NAMALWA (cell line): ENCODE measurements around the gene PLEKHG4B.
A peak's percentile ranks its signal among the peaks of the same experiment; 100 is the strongest.
"Not testable (repeated sequence)": the region's sequence is repeated elsewhere in the genome, so short reads cannot be mapped to it uniquely, and the experiment has no call there.

Source experiments
- DNase-seq: peaks from one replicate; pipeline ENCODE4 v3.0.0-alpha.2; 2015; ENCODE audit warnings: low spot score

PLEKHG4B gene

DNA sequence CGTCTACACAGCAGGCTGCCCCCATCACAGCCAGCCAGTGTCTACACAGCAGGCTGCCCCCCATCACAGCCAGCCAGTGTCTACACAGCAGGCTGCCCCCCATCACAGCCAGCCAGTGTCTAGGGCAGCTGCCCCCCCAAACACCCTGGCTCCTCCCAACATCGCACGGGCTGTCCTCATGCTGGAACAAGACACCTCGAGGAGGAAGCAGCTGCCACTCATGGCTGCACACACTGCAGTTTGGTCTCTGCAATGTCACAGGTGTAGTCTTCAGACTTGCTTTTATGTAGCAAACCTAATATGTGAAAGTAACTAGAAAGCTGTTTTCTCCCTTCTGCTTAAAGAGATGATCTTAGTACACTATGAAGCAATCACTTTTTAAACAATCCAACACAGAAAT is 109.0 kb downstream of the PLEKHG4B start:
- peak; percentile 86 for DNase-seq

DNA sequence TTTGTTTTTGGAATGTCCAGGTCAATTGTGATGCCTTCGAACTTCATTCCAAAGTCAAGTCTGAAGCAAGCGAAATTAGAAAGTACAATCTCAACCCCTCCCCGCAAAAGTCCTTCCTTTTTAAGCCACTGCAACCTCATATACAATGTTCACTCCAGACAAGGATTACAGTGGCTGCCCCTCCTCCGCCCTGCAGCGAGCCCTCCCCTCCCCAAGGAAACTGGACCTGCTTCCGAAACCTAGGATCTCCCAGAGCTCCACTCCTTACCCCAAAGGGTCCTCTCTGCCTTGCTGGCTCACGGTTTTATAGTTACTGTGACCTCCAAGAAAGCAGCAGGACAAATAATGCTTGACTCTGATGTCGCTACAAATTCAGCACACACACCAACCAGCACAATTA is 109.7 kb downstream of the PLEKHG4B start:
- DNase-seq = no peak

DNA sequence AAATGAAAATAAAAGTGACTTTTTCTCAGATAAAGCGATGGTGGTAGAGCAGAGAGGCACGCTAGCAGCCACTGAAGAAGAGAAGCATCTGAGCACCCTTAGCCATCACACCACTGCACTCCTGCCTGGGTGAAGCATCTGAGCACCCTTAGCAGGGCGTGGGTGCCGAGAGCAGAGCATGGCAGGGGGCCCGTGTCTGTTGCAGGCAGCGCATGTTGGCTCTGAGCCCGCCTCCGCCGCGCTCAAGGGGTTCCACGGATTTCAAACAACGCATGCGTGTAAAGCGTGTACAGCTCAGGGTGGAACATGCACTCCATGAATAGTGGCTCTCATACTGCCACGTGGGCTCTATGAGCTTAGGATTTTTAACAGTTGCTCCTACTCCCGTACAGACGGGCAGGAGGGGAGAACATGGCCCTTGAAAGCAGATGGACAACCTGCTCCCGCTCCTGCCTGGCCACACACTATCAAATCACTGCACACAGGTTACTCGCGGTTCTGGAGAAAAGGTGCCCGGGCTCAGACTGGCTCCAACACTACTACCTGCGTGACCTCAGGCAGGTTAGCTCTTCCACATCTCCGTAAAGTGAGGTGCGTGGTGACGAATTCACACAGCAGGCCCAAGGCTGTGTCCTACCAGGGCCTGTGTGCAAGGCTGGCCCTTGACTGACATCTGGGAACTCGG is 111.4 kb downstream of the PLEKHG4B start:
- DNase-seq = no peak

DNA sequence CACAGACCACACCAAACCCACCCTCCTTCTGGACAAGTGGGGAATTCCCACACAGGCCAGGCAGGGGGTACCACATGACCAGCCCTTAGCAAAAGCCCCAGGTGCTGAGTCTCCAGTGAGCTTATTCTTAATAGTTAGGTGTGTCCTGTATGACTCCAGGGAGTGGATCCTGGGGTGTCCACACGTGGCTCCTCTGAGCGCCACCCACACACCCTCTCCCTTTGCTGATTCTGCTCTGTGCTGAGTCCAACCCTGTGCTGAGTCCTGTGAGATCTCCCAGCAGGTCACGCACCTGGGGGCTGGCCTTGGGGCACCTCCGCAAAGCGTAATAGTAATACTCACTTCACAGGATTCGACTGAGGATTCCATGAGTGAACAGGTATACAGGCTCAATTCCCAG is 112.0 kb downstream of the PLEKHG4B start:
- no peak for DNase-seq

DNA sequence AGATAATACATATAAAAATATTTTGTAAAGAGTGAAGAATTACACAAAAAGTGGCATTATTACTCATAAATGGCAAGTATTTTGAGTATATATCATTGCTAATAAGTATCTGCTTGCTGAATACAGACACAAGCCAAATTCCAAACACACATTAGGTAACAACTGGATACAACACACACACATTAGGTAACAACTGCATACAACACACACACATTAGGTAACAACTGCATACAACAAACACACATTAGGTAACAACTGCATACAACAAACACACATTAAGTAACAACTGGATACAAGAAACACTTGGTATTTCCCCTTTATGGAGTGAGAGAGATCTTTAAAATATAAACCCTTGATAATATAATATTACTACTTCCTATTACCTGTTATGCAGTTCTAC is 112.5 kb downstream of the PLEKHG4B start:
- no peak for DNase-seq

DNA sequence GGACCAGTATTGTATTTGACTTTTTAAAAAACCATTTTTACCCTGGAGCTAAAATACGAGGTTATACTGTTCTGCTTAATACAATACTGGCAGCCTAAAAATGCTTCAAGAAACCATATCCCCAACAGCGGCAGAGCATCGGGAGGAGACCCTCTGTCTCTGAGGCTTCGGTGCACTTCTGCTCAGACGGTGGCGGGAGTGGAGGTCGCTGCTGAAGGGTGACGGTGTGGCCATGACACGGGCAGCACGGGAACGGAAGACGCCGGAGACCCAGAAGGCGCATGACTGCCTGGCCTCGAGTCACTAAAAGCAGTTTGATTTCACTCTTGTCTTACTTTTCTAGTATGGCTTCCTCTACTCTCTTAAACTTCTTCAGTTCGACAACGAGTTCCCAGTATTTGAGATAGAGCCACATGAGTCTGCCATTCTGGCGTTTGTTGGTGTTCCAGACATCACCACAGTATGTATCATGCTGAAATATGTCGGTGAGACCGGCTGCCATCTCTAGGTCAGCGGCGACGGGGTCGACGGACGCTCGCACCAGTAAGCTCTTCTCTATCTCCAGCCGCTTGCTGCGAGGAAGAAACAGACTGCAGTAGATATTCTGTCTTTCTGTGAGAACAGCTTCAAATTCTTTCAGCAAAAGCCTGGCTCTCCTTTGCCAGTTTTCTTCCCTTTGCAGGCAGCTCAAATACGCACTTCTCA is 113.2 kb downstream of the PLEKHG4B start:
- DNase-seq = no peak

DNA sequence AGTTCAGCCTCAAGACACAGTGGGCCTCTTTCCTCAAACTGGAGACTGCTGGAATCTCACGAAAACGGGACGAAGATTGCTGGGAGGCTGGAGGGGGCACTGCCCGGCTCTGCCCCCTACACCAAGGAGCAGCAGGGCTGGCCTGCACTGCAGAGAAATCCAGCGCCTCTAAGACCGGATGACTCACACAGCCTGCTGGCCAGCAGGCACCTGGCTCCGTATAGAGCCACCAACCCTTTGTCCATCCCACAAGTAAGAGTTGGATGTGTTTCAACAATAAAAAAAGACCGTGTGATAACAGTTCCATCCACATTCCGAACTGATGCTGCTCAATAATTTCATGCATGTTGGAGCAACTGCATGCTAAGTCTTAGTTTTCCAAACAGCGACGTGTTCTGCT is 114.4 kb downstream of the PLEKHG4B start:
- DNase-seq = no peak

DNA sequence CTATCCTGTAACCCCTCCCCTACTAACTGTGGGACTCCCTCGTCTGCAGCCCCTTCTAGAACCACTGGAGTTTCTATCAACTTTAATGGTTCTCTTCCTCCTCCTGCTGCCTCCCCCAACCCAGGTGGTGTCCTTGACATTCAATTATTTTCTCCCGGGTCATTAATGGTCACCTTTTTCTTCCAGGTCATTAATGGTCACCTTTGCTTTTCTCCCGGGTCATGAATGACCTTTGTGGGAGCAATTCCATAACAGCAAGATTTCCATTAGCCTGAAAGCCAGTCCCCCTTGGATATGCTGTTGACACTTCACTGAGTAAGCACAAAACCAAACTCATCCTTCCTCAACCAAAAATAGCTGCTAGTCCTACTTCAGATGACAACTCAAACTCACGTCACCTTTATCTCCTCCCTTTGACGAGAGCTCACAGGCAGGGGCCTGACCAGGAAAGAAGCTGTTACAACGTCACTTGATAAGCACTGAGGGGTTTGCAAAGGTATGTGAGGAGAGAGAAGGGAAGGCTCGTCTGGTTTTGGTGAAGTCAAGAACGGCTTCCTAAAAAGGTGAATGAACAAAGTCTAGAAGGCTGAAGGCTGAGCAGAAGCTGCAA is 115.1 kb downstream of the PLEKHG4B start:
- no peak for DNase-seq

DNA sequence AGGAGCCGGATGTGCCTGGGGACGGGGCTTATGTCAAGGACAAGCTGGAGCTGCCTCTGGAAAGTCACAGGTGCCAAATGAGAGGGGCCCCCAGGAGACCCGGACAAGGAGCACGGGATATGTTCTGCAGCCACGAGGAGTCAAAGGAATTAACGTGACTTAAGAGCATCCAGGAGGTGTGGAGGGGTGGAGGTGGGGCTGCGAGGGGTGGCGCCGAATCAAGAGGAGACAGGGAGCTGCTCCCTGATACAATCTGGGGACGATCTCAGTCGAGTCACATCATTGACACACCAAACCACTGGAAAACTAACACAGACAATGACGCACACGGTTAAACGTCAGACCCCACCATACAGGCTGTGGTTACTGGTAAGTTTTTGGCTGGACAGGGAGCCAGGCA is 115.6 kb downstream of the PLEKHG4B start:
- no peak for DNase-seq

DNA sequence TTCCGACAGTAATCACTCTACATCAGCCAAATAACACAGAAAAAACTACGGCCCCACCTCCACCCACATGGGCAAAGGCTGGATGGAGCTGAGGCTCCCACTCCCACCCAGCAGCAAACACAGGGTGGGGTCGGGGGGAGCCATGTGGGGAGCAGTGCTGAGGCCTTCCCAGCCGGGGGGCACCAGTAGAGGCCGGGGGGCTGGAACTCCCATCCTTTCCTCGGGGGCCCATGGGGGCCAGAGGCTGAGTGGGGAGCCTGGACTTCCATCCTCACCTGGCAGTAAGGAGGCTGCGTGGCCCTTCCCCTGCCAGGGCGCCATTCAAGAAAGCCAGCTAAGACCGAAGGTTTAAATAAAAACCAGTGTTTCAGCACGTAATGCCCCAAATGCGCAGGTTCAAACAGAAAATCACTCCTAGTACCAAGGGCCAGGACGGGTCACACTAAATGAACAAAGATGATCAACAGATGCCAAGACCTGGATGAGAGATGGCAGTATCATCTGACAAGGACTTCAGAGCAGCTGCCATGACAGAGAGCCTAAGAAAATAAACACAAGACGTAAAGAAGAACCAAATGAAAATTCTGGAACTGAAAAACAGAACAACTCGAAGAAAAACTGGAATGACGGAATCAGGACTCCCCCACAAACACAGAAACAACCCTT is 116.6 kb downstream of the PLEKHG4B start:
- DNase-seq = no peak

DNA sequence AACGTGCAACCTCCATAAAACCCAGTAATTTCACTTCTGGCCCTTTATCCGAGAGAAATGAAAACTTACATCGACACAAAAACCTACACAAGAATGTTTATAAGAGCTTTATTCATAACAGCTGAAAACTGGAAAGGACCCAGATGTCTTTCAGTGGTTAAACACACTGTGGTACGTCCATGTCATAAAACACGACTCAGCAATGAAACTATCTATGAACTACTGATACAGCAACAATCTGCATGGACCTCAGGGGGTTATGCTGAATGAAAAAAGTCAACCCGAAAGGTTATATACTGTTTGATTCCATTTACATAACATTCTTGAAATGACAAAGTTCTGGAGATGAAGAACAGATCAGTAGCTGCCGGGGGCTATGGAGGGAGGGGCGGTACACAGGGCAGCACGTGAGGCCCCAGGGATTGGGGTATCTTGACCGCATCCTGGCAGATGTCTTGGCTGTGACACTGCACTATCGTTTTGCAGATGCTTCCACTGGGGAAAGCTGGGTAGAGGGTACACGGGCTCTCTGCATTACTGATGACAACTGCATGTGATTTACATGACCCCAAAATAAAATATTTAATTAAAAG is 121.9 kb downstream of the PLEKHG4B start:
- no peak for DNase-seq

DNA sequence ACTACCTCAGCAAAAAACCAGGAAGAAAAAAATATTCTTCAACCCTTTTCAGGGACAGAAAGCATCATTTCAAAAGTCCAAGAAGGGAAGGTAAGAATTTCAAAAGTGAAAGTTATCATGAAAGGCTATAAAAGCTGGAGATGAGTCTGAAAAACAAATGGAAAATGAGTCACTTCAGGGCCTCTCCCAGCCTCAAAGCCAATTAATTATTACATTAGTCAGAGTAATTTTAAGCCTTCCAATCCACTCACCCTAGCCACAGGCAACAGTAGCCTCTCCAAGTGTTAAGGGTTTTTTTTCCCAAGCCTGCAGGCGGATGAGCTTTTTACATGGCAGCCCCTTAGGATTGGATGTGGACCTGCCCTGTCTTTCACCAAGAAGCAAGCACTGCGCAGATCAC is 123.3 kb downstream of the PLEKHG4B start:
- DNase-seq = not testable (repeated sequence)

DNA sequence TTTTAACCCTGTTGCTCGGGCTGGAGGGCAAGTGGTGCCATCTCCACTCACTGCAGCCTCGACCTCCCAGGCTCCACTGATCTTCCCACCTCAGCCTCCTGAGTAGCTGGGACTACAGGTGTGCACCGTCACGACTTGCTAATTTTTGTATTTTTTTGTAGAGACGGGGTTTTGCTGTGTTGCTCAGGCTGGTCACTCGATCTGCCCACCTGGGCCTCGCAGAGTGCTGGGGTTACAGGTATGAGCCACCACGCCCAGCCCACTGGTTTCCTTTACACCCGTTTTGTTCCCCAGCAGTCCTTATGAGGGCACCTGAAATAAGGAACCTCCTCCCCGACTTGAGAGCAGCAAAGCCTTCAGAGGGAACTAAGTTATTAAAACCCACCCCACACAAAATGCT is 124.1 kb downstream of the PLEKHG4B start:
- not testable (repeated sequence) for DNase-seq

DNA sequence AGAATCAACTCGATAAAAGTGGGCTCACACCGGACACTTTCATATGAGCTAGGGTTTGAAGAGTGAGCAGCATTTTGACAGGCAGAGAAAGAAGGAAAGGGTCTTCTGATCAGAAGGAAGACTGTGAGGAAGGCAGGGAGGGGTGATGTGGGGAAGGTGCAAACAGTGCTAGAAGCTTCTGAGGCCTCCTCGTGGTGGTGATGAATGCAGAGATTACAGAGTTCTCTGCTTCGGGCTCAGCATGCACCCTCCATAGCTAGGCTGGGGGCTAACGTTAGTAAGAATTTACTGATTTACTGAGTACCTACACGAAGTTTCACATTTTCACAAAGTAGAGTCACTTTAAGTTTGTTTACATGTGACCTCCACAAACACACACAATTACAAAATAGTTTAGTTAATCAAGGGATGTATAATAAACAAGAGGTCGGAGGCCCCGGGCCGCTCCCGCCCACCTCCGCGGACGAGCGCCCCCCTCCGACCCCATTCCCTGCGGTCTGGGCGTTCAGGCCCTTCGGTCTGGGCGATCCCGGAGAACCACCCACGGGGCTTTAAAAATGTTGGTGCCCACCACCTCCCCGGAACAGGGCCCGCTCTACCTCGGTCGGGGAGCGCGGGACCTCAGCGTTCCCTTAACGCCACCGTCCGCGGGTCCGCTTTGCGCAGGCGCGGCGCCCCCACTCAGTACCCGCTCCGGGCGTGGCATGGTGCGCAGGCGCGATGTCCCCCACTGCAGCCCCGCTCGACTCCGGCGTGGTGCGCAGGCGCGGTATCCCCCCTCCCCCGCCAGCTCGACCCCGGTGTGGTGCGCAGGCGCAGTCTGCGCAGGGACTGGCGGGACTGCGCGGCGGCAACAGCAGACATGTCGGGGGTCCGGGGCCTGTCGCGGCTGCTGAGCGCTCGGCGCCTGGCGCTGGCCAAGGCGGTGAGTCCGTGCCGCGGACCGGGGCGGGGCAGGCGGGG is 125.8 kb downstream of the PLEKHG4B start, which contains the start of the genes CCDC127 and SDHA:
CCDC127 (minus strand) TSS at position 660 of the 963 bp plus-strand sequence. CDS start 1,304 bp downstream, outside the sequence.
SDHA (plus strand) TSS at position 827 of the 963 bp plus-strand sequence; CDS start at position 863, 36 bp downstream.
- DNase-seq = peak; percentile 99

DNA sequence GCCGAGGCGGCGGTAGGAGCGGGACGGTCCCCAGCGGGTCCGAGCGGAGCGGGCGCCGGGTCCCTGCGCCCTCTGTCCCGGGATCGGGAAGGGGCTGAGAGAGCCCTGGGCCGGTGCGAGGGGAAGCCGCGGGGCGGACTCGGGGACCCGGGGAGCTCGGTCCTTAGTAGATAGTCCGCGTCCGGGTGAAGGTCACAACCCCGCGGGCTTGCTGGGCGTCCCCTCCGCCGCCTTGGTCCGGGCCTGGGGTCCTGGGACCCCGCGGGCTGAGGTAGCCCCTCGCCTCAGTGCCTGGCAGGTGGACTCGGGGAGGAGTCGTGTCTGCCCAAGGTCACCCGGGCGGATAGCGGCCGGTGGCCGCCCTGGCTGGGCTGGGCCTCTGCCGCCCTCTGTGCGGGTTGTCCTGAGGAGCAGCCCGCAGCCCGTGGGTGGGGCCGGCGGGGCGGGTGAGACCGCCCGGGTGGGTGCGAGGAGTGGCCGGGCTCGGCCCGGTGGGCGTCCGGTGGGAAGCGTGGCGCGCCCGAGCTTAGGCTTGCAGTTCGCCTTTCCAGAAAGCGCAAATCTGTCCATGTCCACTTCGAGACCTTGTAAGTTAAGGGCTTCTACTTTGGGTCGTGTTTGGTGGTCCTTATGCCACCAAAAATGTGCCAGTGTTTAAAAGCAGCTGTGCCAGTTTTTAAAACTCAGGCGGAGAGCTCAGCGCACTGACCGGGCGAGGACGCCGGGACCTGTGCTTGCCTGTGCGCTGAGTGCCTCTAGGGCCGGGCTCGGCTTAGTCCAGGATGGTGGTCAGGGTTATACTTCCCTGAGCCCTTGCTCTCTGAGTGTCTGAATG is 126.7 kb downstream of the PLEKHG4B start:
- DNase-seq = peak; percentile 46

DNA sequence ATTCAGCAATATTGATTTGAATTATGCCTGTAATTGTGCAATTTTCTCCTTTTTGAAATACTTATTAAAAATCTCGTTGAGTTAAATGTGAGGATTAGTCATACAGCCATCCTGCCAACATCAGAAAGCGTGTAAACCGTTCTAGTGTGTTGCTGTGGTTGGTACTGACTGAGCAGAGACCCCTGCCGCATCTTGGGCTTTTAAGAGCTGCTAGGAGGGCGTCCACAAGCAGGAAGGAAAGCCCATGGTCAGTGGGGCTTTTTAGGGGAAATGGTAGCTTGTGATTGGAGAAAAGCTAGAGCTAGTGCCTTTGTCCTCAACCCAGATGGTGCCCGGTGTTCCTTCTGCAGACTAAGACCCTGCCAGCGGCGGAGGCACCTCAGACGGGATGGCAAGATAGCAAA is 127.5 kb downstream of the PLEKHG4B start:
- peak; percentile 61 for DNase-seq

DNA sequence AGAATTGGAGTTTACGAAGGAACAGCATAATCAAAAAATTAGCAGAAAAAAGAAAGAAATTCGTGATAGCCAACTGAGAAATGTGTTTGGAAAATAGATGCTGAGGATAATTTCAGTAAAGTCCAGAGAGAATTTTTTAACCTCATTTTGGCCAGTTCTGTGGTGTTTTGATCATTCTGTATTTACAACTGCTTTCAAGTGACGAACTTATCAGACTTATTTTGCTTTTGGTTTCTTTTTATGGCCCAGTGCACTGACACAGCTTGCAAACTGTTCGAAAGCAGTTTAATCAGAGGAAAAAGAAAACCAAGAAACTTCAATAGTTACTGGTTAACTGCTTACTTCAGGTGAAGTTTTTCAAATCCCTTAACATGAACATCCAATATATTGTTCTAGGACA is 128.0 kb downstream of the PLEKHG4B start:
- DNase-seq = peak; percentile 69

DNA sequence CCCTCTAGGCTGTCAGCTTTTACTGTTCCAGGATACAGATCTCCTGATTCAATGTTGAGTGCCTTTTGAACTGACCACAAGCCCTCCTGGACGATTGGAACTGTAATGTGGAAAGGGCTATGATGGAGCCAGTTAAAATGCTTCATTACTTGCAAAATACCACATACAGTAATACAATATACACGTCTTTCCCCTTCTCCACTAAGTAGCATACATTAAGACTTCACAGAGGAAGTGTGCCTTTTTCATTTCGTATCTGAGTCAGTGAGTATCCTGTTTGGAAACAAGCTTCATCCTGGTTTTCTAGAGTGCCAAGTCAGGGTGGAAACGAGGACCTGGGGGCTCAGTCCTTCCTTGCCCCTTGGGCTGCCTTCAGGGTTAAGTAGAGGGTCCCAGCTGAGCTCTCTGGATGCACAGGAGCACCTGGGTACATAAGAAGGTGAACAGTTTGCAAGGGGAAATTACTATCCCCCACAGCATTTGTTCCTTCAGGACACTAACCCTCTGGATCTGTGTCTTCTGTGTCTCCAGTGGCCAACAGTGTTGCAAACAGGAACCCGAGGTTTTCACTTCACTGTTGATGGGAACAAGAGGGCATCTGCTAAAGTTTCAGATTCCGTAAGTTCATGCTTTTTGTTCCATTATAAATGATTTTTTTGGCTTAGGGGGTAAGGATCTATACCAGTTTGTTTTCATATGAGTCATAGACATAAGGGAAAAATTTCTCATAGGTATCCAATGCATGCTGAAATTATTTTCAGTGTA is 131.2 kb downstream of the PLEKHG4B start:
- DNase-seq = not testable (repeated sequence)

DNA sequence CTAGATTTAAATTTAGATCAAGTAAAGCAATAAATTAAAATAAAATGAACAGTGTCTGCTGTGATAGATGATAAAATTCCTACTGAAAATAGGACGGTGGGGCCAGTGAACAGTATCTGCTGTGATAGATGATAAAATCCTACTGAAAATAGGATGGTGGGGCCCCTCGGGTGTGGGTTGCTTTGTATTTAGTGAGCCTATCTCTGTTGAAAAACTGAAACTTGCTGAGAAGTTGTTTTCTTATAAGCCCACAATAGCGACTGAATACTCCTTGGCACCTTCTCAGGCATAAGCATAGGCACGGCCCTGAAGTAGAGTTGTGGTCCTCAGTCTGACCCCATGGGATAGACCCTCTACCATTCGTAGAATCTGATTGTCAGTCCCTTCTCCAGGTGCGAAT is 131.8 kb downstream of the PLEKHG4B start:
- DNase-seq = no peak
